GM19468 (cell line): ENCODE data around the gene PTPRR.

Source experiments
- ATAC-seq: cut with Tn5 transposase; IDR thresholded peaks from one replicate; pipeline ENCODE4 v1.9.1; 2021; ENCODE audit warnings: mild to moderate bottlenecking, moderate library complexity, moderate number of reproducible peaks; ENCODE audit not compliant: unreplicated experiment; ENCODE audit errors: extremely low read depth

Gene PTPRR

GRCh38 chr12:70721656-70722357, 198.7 kb downstream of the PTPRR start:
- no peak for ATAC-seq

- ATAC-seq: no peak
Observed at GRCh38 chr12:70721216-70721615, 199.3 kb downstream of the PTPRR start.

GRCh38 chr12:70719672-70720420, 200.7 kb downstream of the PTPRR start:
- ATAC-seq: peak; percentile 30

GRCh38 chr12:70719071-70719470, 201.5 kb downstream of the PTPRR start:
- ATAC-seq: no peak

- no peak for ATAC-seq
Observed at GRCh38 chr12:70711831-70712230, 208.7 kb downstream of the PTPRR start.

- no peak for ATAC-seq
Observed at GRCh38 chr12:70709022-70709421, 211.5 kb downstream of the PTPRR start.

GRCh38 chr12:70706611-70707010, 213.9 kb downstream of the PTPRR start:
- no peak for ATAC-seq

- no peak for ATAC-seq
Observed at GRCh38 chr12:70698345-70698744, 222.2 kb downstream of the PTPRR start.

- no peak for ATAC-seq
Observed at GRCh38 chr12:70695361-70696023, 225.0 kb downstream of the PTPRR start.

- ATAC-seq: no peak
Observed at GRCh38 chr12:70692681-70693288, 227.8 kb downstream of the PTPRR start.

- no peak for ATAC-seq
Observed at GRCh38 chr12:70691018-70691672, 229.4 kb downstream of the PTPRR start.

- no peak for ATAC-seq
Observed at GRCh38 chr12:70686907-70687306, 233.6 kb downstream of the PTPRR start.

GRCh38 chr12:70686299-70686698, 234.2 kb downstream of the PTPRR start:
- no peak for ATAC-seq

GRCh38 chr12:70683976-70684375, 236.6 kb downstream of the PTPRR start:
- no peak for ATAC-seq

GRCh38 chr12:70671698-70672097, 248.8 kb downstream of the PTPRR start:
- ATAC-seq: no peak

- ATAC-seq: no peak
Observed at GRCh38 chr12:70670948-70671347, 249.6 kb downstream of the PTPRR start.

- ATAC-seq: no peak
Observed at GRCh38 chr12:70667253-70667652, 253.3 kb downstream of the PTPRR start.

GRCh38 chr12:70666364-70666763, 254.2 kb downstream of the PTPRR start:
- no peak for ATAC-seq

- no peak for ATAC-seq
Observed at GRCh38 chr12:70664465-70664881, 256.1 kb downstream of the PTPRR start.

- no peak for ATAC-seq
Observed at GRCh38 chr12:70663838-70664237, 256.7 kb downstream of the PTPRR start.
